ENCODE results near the gene IARS1. TPM values are rescaled to one million over a fixed set of nuclear protein-coding genes. Genes with fewer than 3 reads are reported as not detected.

IARS1 gene
- total RNA-seq, 2 experiments from 2014 or later, result 330 to 352 TPM

GRCh38 chr9:92276331-92277032 is 17.0 kb downstream of the IARS1 start:
- peaks cover 4% of the 10 kb centered on the region; the same call in 1 of the 2 replicates for H3K79me2 ChIP-seq (ENCODE audit: insufficient read depth, low read depth, low read length)
- H3K36me3 ChIP-seq (ENCODE audit: insufficient read depth, low read length), result peaks cover 98% of the 10 kb centered on the region
- ChIA-PET CTCF (ENCODE audit: unreplicated experiment) (no interaction called here), POLR2A (interaction anchor here (1.0 to 1.3 kb wide), 2 partner anchors 11 kb away, joined by 3 to 4 read pairs; no protein-coding TSS in a partner anchor)
- H3K4me3 ChIP-seq (ENCODE audit: low read depth, low read length, poor library complexity, severe bottlenecking), result no peak overlapping the region
- no peak overlapping the region for H3K4me2 ChIP-seq (ENCODE audit: low read length)
- no TSS peak for BruUV-seq (replicated peaks)
- H3K4me1 ChIP-seq (ENCODE audit: insufficient read depth, low read length, poor library complexity, severe bottlenecking), result peaks cover 15% of the 10 kb centered on the region
- no peak overlapping the region for H2AFZ ChIP-seq (ENCODE audit: low read length)
- no peaks in the 10 kb centered on the region for H3K9me2 ChIP-seq (ENCODE audit: insufficient read depth, low read length)
- no peak overlapping the region for H3K27ac ChIP-seq (ENCODE audit: low read depth, low read length, poor library complexity, severe bottlenecking)
- no peaks in the 10 kb centered on the region for H3K9me3 ChIP-seq (ENCODE audit: low read length)
- no peak for DNase-seq (ENCODE audit: low spot score)
- intact Hi-C loops (cut with micrococcal nuclease; ENCODE audit: unreplicated experiment), result loop anchor here (5.0 kb wide), 1 partner anchor 34 kb away; no protein-coding TSS in a partner anchor
- peaks cover 17% of the 10 kb centered on the region; the same call in 1 of the 2 replicates for H4K20me1 ChIP-seq (ENCODE audit: insufficient read depth, low read length)
- no peak for TF ChIP-seq CTCF (conservative IDR thresholded peaks at IDR 0.05; ENCODE audit: low read length)
- TF ChIP-seq EZH2phosphoT487 (IDR thresholded peaks at IDR 0.05; ENCODE audit: borderline replicate concordance, low read depth, low read length), result no peak

- BruUV-seq (replicated peaks), result no TSS peak
- H4K20me1 ChIP-seq (ENCODE audit: insufficient read depth, low read length), result peaks cover 13% of the 10 kb centered on the region; the same call in 1 of the 2 replicates
- H2AFZ ChIP-seq (ENCODE audit: low read length), result no peak overlapping the region
- H3K9me2 ChIP-seq (ENCODE audit: insufficient read depth, low read length), result no peaks in the 10 kb centered on the region
- no peak overlapping the region for H3K27ac ChIP-seq (ENCODE audit: low read depth, low read length, poor library complexity, severe bottlenecking)
- H3K9me3 ChIP-seq (ENCODE audit: low read length), result no peaks in the 10 kb centered on the region
- H3K79me2 ChIP-seq (ENCODE audit: insufficient read depth, low read depth, low read length), result peaks cover under 1% of the 10 kb centered on the region; the same call in 1 of the 2 replicates
- CTCF ChIA-PET (ENCODE audit: unreplicated experiment), result no interaction called here
- no peak overlapping the region for H3K4me2 ChIP-seq (ENCODE audit: low read length)
- intact Hi-C loops (cut with micrococcal nuclease; ENCODE audit: unreplicated experiment), result loop anchor here (5.0 kb wide), 1 partner anchor 33 kb away; no protein-coding TSS in a partner anchor
- peaks cover 15% of the 10 kb centered on the region for H3K4me1 ChIP-seq (ENCODE audit: insufficient read depth, low read length, poor library complexity, severe bottlenecking)
- no peak for TF ChIP-seq EZH2phosphoT487 (IDR thresholded peaks at IDR 0.05; ENCODE audit: borderline replicate concordance, low read depth, low read length)
- POLR2A ChIA-PET, result interaction anchor here (1.0 kb wide), 1 partner anchor 12 kb away, joined by 3 read pairs; no protein-coding TSS in a partner anchor
- no peak for DNase-seq (ENCODE audit: low spot score)
- no peak overlapping the region for H3K4me3 ChIP-seq (ENCODE audit: low read depth, low read length, poor library complexity, severe bottlenecking)
- peaks cover 98% of the 10 kb centered on the region for H3K36me3 ChIP-seq (ENCODE audit: insufficient read depth, low read length)
Measured at GRCh38 chr9:92275541-92275940, 18.0 kb downstream of the IARS1 start.

- H3K9me3 ChIP-seq (ENCODE audit: low read length), result no peaks in the 10 kb centered on the region
- no peak for DNase-seq (ENCODE audit: low spot score)
- no peak overlapping the region for H3K4me2 ChIP-seq (ENCODE audit: low read length)
- intact Hi-C loops (cut with micrococcal nuclease; ENCODE audit: unreplicated experiment), result no loop called here
- H3K9me2 ChIP-seq (ENCODE audit: insufficient read depth, low read length), result no peaks in the 10 kb centered on the region
- POLR2A ChIA-PET, result interaction anchor here (1.0 kb wide), 1 partner anchor 58 kb away, joined by 3 read pairs; no protein-coding TSS in a partner anchor
- H3K79me2 ChIP-seq (ENCODE audit: insufficient read depth, low read depth, low read length), result no peaks in the 10 kb centered on the region; the same call in 1 of the 2 replicates
- H4K20me1 ChIP-seq (ENCODE audit: insufficient read depth, low read length), result peaks cover 16% of the 10 kb centered on the region
- H3K4me1 ChIP-seq (ENCODE audit: insufficient read depth, low read length, poor library complexity, severe bottlenecking), result peaks cover 6% of the 10 kb centered on the region
- H3K27ac ChIP-seq (ENCODE audit: low read depth, low read length, poor library complexity, severe bottlenecking), result no peak overlapping the region
- no peak overlapping the region for H2AFZ ChIP-seq (ENCODE audit: low read length)
- BruUV-seq (replicated peaks), result no TSS peak
- TF ChIP-seq EZH2phosphoT487 (IDR thresholded peaks at IDR 0.05; ENCODE audit: borderline replicate concordance, low read depth, low read length), result no peak
- no peak for TF ChIP-seq CTCF (conservative IDR thresholded peaks at IDR 0.05; ENCODE audit: low read length)
- H3K36me3 ChIP-seq (ENCODE audit: insufficient read depth, low read length), result peaks cover 98% of the 10 kb centered on the region
- no peak overlapping the region for H3K4me3 ChIP-seq (ENCODE audit: low read depth, low read length, poor library complexity, severe bottlenecking)
- CTCF ChIA-PET (ENCODE audit: unreplicated experiment), result no interaction called here
Measured at GRCh38 chr9:92270511-92270910, 23.0 kb downstream of the IARS1 start.

Measured in OCI-LY7 (cell line).